Middle frontal gyrus (tissue), 1 donor: ENCODE results near the gene PRRT3.
"Not testable (repeated sequence)": the region's sequence is repeated elsewhere in the genome, so short reads cannot be mapped to it uniquely, and the experiment has no call there.

ENCODE experiments used
- DNase-seq: peaks from one replicate; pipeline ENCODE4 v3.0.0-alpha.2; 2015; ENCODE audit warnings: low spot score; ENCODE audit errors: extremely low spot score

The PRRT3 gene

GRCh38 chr3:9947025-9947995 lies 4.9 kb downstream of the PRRT3 start:
- DNase-seq = no peak

DNA sequence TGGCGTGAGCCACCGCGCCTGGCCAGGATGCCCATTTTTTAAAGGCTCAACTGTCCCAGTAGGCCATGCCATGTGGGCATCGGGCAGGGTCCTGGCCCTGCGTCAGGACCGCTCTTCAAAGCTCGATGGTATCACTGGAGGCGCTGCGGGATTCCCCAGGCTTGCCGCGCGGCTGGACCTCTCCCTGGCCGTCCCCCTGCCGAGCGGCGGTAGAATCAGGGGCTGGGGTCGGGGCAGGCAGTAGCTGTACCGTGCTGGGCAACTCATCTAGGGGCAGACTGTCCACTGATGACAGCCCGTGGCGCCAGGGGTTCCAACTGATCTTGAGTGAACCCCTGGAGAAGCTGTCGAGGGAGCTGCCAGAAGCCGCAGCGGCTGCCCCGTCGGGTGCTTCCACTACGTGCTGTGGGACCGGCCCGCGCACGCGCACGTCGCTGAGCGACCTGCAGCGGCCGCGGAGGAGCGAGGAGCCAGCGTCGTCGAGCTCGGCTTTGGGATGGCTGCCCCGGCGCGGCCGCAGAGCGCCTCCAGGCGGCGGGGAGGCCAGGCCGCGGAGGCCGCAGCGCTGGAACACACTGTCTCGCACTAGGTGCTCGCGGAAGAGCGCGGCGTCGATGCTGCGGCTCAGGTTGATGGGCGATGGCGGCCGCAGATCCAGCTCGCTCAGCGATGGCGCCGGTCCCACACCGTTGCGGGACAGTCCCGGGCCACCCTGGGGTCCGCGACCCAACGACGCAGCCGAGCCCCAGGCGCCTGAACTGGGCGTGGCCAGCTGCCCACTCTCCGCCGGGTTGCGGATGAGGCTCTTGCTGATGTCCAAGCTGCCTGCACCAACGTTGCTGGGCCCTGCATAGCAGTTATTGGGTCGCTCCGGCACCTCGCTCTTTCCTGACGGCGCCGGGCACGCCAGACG lies 5.8 kb downstream of the PRRT3 start:
- DNase-seq = peak; percentile 60

- no peak for DNase-seq
Observed at GRCh38 chr3:9945358-9945757, 6.8 kb downstream of the PRRT3 start.

DNA sequence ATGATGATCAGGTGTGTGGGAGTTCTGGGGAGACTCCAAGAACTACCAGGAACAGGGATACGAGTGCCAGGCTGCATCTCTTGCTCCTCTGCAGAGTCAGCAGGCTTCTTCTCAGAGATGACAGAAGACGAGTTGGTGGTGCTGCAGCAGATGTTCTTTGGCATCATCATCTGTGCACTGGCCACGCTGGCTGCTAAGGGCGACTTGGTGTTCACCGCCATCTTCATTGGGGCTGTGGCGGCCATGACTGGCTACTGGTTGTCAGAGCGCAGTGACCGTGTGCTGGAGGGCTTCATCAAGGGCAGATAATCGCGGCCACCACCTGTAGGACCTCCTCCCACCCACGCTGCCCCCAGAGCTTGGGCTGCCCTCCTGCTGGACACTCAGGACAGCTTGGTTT lies 7.9 kb downstream of the PRRT3 start:
- no peak for DNase-seq

- DNase-seq = no peak
Observed at GRCh38 chr3:9942934-9943690, 9.1 kb downstream of the PRRT3 start.

GRCh38 chr3:9942164-9942563 lies 10.0 kb downstream of the PRRT3 start:
- no peak for DNase-seq

- no peak for DNase-seq
Observed at GRCh38 chr3:9940746-9941145, 11.5 kb downstream of the PRRT3 start.

- not testable (repeated sequence) for DNase-seq
Observed at GRCh38 chr3:9939906-9940305, 12.3 kb downstream of the PRRT3 start.

DNA sequence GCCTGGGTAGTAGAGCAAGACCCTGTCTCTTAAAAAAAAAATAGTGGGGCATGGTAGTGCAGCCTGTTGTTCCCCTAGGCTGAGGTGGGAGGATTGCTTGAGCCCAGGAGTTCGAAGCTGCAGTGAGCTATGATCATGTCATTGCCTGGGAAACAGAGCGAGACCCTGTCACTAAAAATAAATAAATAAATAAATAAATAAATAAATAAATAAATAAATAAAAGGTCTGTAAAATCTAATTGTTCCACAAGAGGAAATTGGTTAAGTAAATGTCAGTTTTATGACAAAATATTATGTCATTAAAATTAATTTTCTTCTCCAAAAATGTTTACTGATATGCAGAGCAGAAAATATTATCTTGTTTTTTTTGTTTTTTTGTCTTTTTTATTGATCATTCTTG lies 13.2 kb downstream of the PRRT3 start:
- DNase-seq = no peak

GRCh38 chr3:9937486-9938238 lies 14.5 kb downstream of the PRRT3 start:
- DNase-seq = no peak

DNA sequence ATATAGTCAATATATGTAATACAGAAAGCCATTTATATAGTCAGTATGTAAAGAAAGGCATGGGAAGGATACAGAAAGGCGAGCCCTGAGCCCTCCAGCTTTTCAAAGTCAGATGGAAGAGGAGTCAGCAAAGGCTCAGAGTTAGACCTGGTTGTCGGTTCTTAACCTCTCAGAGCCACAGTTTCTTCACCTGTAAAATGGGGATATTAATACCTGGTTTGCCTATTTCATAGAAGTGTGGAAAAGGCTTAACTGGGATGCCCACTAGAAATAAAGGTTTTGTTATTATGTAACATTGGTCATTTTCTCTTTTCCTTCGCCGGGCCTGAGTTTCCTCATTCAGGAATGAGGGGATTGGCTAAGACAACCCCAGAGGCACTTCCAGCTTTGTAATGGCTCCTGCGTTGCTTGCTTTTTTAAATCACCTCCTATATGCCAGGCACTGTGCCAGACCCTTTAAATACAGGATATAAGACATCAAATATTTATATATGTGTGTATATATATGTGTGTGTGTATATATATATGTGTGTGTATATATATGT lies 16.2 kb downstream of the PRRT3 start:
- DNase-seq = no peak

- DNase-seq = no peak
Observed at GRCh38 chr3:9934993-9935392, 17.2 kb downstream of the PRRT3 start.

DNA sequence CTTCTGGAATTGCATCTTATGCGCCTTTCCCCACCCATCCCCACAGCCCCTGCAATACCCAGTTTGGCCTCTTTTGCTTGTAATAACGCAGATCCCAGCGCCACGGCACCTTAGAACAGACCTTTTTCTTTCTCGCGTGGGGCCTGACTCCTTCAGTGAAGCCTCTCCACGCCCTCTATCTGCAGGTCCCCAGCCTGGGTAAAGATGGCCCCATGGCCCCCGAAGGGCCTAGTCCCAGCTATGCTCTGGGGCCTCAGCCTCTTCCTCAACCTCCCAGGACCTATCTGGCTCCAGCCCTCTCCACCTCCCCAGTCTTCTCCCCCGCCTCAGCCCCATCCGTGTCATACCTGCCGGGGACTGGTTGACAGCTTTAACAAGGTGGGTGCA lies 18.0 kb downstream of the PRRT3 start:
- DNase-seq = no peak

DNA sequence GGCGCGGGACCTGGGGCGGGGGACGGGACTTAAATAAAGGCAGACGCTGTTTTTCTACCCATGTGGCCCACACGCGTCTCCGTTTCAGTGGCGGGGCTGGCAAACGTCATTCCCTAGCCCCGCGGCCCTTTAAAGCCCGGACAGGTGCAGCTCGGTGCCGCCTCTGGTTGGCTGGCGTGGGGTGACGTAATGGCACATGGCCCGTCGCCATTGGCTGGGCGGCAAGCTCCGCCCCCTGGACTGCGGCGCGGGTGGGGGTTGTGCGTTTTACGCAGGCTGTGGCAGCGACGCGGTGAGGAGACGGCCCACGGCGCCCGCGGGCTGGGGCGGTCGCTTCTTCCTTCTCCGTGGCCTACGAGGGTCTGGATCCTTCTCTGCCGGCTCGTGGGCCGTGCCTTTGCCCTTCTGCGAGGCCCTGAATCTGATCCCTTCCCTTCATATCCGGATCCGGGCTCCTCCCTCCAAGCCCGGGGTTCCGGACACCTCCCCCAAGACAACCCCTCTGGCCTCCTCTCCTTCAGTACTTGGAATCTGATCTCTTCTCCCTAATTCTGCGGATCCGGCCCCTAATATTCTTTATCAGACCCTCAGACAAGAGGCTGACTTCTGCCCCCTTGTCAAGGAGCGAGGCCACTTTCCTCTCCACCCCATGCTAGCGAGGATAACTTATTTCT lies 18.5 kb downstream of the PRRT3 start, which contains the start of gene CRELD1:
Gene CRELD1, plus strand, starts transcription at position 274 of the 674 bp plus-strand sequence. CDS start 605 bp downstream, outside the sequence.
- DNase-seq = peak; percentile 94

DNA sequence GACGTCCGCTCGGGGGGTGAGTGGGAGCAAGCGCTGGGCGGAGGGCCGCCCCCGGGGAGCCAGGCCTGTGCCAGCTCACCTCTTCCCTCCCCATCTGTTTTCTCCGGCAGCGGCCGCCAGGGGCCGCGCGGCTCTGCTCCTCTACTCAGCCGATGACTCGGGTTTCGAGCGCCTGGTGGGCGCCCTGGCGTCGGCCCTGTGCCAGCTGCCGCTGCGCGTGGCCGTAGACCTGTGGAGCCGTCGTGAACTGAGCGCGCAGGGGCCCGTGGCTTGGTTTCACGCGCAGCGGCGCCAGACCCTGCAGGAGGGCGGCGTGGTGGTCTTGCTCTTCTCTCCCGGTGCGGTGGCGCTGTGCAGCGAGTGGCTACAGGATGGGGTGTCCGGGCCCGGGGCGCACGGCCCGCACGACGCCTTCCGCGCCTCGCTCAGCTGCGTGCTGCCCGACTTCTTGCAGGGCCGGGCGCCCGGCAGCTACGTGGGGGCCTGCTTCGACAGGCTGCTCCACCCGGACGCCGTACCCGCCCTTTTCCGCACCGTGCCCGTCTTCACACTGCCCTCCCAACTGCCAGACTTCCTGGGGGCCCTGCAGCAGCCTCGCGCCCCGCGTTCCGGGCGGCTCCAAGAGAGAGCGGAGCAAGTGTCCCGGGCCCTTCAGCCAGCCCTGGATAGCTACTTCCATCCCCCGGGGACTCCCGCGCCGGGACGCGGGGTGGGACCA lies 19.2 kb downstream of the PRRT3 start:
- no peak for DNase-seq

DNA sequence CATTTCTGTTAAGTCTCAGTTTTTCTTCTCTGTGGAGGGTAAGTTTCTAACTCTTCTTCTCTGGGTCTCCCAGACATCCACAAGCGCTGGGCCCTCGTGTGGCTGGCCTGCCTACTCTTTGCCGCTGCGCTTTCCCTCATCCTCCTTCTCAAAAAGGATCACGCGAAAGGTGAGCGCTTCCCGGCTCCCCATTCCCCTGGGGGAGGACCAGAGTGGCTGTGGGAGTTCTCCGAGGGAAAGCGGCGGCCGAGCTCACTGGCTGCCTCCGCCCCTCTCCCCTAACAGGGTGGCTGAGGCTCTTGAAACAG lies 19.7 kb downstream of the PRRT3 start:
- DNase-seq = no peak

GRCh38 chr3:9930804-9931418 lies 21.3 kb downstream of the PRRT3 start:
- DNase-seq = no peak

DNA sequence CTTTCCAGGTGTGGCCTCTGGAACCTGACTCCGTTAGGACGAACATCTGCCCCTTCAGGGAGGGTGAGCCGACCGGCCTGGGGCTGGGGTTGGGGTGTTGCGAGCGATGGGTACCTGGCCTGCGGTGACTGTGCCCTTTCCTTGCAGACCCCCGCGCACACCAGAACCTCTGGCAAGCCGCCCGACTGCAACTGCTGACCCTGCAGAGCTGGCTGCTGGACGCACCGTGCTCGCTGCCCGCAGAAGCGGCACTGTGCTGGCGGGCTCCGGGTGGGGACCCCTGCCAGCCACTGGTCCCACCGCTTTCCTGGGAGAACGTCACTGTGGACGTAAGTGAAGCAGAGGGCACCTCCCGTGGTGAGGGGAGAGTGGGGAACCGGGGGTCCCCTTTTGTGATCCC lies 24.1 kb downstream of the PRRT3 start:
- DNase-seq = no peak
